Osteocyte (in vitro differentiated cells): Measurements from ENCODE around the gene ABCC9. TPM values are rescaled to one million over a fixed set of nuclear protein-coding genes. Genes with fewer than 3 reads are reported as not detected.
"Not testable (repeated sequence)": the region's sequence is repeated elsewhere in the genome, so short reads cannot be mapped to it uniquely, and the experiment has no call there.

Experiments used
- DNase-seq: peaks from one replicate; pipeline ENCODE4 v3.0.0; 2021; ENCODE audit warnings: mixed read lengths; ENCODE audit not compliant: unreplicated experiment; ENCODE audit errors: extremely low spot score
- H3K27ac Mint-ChIP-seq: one replicate; pipeline ENCODE4 v1.8.0; 2021; ENCODE audit warnings: mild to moderate bottlenecking, mixed read lengths; ENCODE audit not compliant: unreplicated experiment
- H3K27me3 Mint-ChIP-seq: one replicate; pipeline ENCODE4 v1.8.0; 2021; ENCODE audit warnings: mixed read lengths; ENCODE audit not compliant: unreplicated experiment
- H3K36me3 Mint-ChIP-seq: one replicate; pipeline ENCODE4 v1.8.0; 2021; ENCODE audit warnings: mixed read lengths; ENCODE audit not compliant: unreplicated experiment
- H3K4me1 Mint-ChIP-seq: one replicate; pipeline ENCODE4 v1.8.0; 2021; ENCODE audit warnings: mixed read lengths; ENCODE audit not compliant: unreplicated experiment
- H3K4me3 Mint-ChIP-seq: one replicate; pipeline ENCODE4 v1.8.0; 2021; ENCODE audit warnings: mild to moderate bottlenecking, moderate library complexity, mixed read lengths; ENCODE audit not compliant: unreplicated experiment
- H3K9me3 Mint-ChIP-seq: one replicate; pipeline ENCODE4 v1.8.0; 2021; ENCODE audit warnings: mixed read lengths; ENCODE audit not compliant: unreplicated experiment
- CTCF ChIP-seq: fragments of 200-600 bp; sonication (generic); IDR thresholded peaks from 2 replicates; pipeline ENCODE4 v1.5.0; 2021; ENCODE audit warnings: antibody characterized with exemption, mild to moderate bottlenecking, moderate library complexity
- total RNA-seq: library from RNA; stranded (reverse); gene quantifications from 2 replicates; pipeline ENCODE4 v1.2.1, GENCODE V29; 2021

Gene ABCC9
- total RNA-seq, 1 donor from 2014 or later, result 0.46 TPM

- H3K27me3 Mint-ChIP-seq, result peaks cover 13% of the 10 kb centered on the region
- no peaks in the 10 kb centered on the region for H3K4me1 Mint-ChIP-seq
- no peak overlapping the region for H3K27ac Mint-ChIP-seq
- DNase-seq, result no peak
- H3K9me3 Mint-ChIP-seq, result peaks cover 7% of the 10 kb centered on the region
- H3K4me3 Mint-ChIP-seq, result no peak overlapping the region
- no peaks in the 10 kb centered on the region for H3K36me3 Mint-ChIP-seq
- TF ChIP-seq CTCF, result no peak
These were observed 152.9 kb downstream of the ABCC9 start for GRCh38 chr12:21788089-21788983.

GRCh38 chr12:21786041-21786531, 155.1 kb downstream of the ABCC9 start:
- Mint-ChIP-seq H3K27me3 (peaks cover 2% of the 10 kb centered on the region), H3K9me3 (no peaks in the 10 kb centered on the region), H3K27ac (no peak overlapping the region), H3K36me3 (no peaks in the 10 kb centered on the region), H3K4me3 (no peak overlapping the region), H3K4me1 (no peaks in the 10 kb centered on the region)
- DNase-seq, result no peak
- TF ChIP-seq CTCF, result no peak

GRCh38 chr12:21782723-21783122, 158.5 kb downstream of the ABCC9 start:
- not testable (repeated sequence) for H3K36me3 Mint-ChIP-seq, H3K4me1 Mint-ChIP-seq, H3K4me3 Mint-ChIP-seq, H3K27ac Mint-ChIP-seq, H3K27me3 Mint-ChIP-seq, H3K9me3 Mint-ChIP-seq, DNase-seq

GRCh38 chr12:21780786-21781185, 160.4 kb downstream of the ABCC9 start:
- TF ChIP-seq CTCF, result no peak
- Mint-ChIP-seq H3K27ac (no peak overlapping the region), H3K36me3 (no peaks in the 10 kb centered on the region), H3K4me1 (no peaks in the 10 kb centered on the region), H3K27me3 (peaks cover 25% of the 10 kb centered on the region), H3K4me3 (no peak overlapping the region), H3K9me3 (no peaks in the 10 kb centered on the region)
- DNase-seq, result no peak

- no peak for TF ChIP-seq CTCF
- Mint-ChIP-seq H3K4me1 (peaks cover 6% of the 10 kb centered on the region), H3K27ac (no peak overlapping the region), H3K36me3 (no peaks in the 10 kb centered on the region), H3K4me3 (no peak overlapping the region), H3K9me3 (no peaks in the 10 kb centered on the region), H3K27me3 (peaks cover 55% of the 10 kb centered on the region)
- no peak for DNase-seq
These were observed 165.1 kb downstream of the ABCC9 start for GRCh38 chr12:21776175-21776574.
